Esophagus muscularis mucosa (tissue), 4 donors: ENCODE data around the gene MADCAM1. TPM values are rescaled to one million over a fixed set of nuclear protein-coding genes. Genes with fewer than 3 reads are reported as not detected.

Source experiments
- DNase-seq: peaks from one replicate; pipeline ENCODE4 v3.0.0-alpha.2; 2017; ENCODE audit errors: extremely low spot score
- H3K27ac ChIP-seq, 4 donors: fragments of 200-600 bp; sonication (generic); replicated peaks in 1 of 4; 1 replicate in 3 of 4; 2 replicates in 1 of 4; pipeline ENCODE4 v1.5.1; 2016 to 2019; ENCODE audit warnings: mild to moderate bottlenecking in 1 of 4
- H3K27me3 ChIP-seq, 4 donors: fragments of 200-600 bp; sonication (generic); one replicate each; pipeline versions ENCODE4 v1.5.1 to v1.6.0; 2016 to 2019
- H3K36me3 ChIP-seq, 4 donors: fragments of 200-600 bp; sonication (generic); one replicate each; pipeline ENCODE4 v1.5.1; 2016 to 2019
- H3K4me1 ChIP-seq, 4 donors: fragments of 200-600 bp; sonication (generic); one replicate each; pipeline ENCODE4 v1.5.1; 2016 to 2019
- H3K4me3 ChIP-seq, 4 donors: fragments of 200-600 bp; sonication (generic); 1 replicate in 2 of 4; 2 replicates in 2 of 4; pipeline ENCODE4 v1.5.1; 2016 to 2019; ENCODE audit warnings: mild to moderate bottlenecking in 4 of 4, moderate library complexity in 1 of 4
- H3K9me3 ChIP-seq, 4 donors: fragments of 200-600 bp; sonication (generic); 1 replicate in 3 of 4; 2 replicates in 1 of 4; pipeline ENCODE4 v1.5.1; 2016 to 2019
- EP300 ChIP-seq: sonication (generic); formaldehyde crosslinking; IDR thresholded peaks from one replicate; pipeline ENCODE4 v1.6.1; 2017; ENCODE audit warnings: antibody characterized with exemption
- POLR2A ChIP-seq: fragments of 450-650 bp; IDR thresholded peaks from one replicate; pipeline ENCODE4 v1.6.1; 2017; ENCODE audit warnings: antibody characterized with exemption, moderate library complexity, mild to moderate bottlenecking, low read depth
- POLR2AphosphoS5 ChIP-seq, 2 donors: sonication (generic); formaldehyde crosslinking; IDR thresholded peaks; one replicate each; pipeline ENCODE4 v1.6.1; 2017; ENCODE audit warnings: antibody characterized with exemption in 2 of 2
- WGBS: methylation state at CpG from one replicate; pipeline ENCODE4 v1.1.5; 2018; 5-methylcytosine and 5-hydroxymethylcytosine counted together
- intact Hi-C: fragments of 100-400 bp; cut with DNase I; formaldehyde crosslinking; loops from one replicate; pipeline ENCODE4 v1.15.1; 2023
- total RNA-seq, 4 donors: library from RNA; depleted of rRNA; stranded (reverse); fragments of >200 nt; gene quantifications; one replicate each; pipeline versions ENCODE4 v1.1.0 to v1.2.1, GENCODE V29; 2016
- TF ChIP-seq, protein P1 (sequence below), 3 experiments: fragments of 200-600 bp in 2 of 3; fragments of 450-650 bp in 1 of 3; sonication (generic) in 2 of 3; IDR thresholded peaks; one replicate each; pipeline ENCODE4 v1.5.1; 2017 to 2019; ENCODE audit warnings: antibody characterized with exemption in 3 of 3, mild to moderate bottlenecking in 2 of 3, moderate library complexity in 1 of 3

Gene MADCAM1
- total RNA-seq, 4 donors from 2014 or later: 0.17 to 0.42 TPM; not detected in 2

GRCh38 chr19:457636-458035 lies 38.6 kb upstream of the MADCAM1 start:
- Histone ChIP-seq H3K4me3 (no peak overlapping the region), H3K27ac (no peak overlapping the region), H3K4me1 (peaks cover 12 to 32% (median 27%) of the 10 kb centered on the region in 4 donors), H3K27me3 (peaks cover 0 to 23% (median 0%) of the 10 kb centered on the region in 4 donors), H3K9me3 (no peaks in the 10 kb centered on the region), H3K36me3 (peaks cover 0 to 15% (median 0%) of the 10 kb centered on the region in 4 donors)
- no peak for DNase-seq
- 96% methylated on average over 30 of the region's 30 CpGs for WGBS
- intact Hi-C loops: no loop called here
- TF ChIP-seq POLR2AphosphoS5 (IDR thresholded peaks at IDR 0.05) (no peak), EP300 (no peak), POLR2A (no peak)
- TF ChIP-seq, protein P1, sequence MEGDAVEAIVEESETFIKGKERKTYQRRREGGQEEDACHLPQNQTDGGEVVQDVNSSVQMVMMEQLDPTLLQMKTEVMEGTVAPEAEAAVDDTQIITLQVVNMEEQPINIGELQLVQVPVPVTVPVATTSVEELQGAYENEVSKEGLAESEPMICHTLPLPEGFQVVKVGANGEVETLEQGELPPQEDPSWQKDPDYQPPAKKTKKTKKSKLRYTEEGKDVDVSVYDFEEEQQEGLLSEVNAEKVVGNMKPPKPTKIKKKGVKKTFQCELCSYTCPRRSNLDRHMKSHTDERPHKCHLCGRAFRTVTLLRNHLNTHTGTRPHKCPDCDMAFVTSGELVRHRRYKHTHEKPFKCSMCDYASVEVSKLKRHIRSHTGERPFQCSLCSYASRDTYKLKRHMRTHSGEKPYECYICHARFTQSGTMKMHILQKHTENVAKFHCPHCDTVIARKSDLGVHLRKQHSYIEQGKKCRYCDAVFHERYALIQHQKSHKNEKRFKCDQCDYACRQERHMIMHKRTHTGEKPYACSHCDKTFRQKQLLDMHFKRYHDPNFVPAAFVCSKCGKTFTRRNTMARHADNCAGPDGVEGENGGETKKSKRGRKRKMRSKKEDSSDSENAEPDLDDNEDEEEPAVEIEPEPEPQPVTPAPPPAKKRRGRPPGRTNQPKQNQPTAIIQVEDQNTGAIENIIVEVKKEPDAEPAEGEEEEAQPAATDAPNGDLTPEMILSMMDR (IDR thresholded peaks at IDR 0.05): no peak

GRCh38 chr19:458091-459042 lies 37.9 kb upstream of the MADCAM1 start:
- no peak overlapping the region for H3K4me3 ChIP-seq
- H3K36me3 ChIP-seq: peaks cover 0 to 15% (median 0%) of the 10 kb centered on the region in 4 donors
- TF ChIP-seq POLR2AphosphoS5 (IDR thresholded peaks at IDR 0.05) (no peak), POLR2A (no peak), EP300 (no peak)
- TF ChIP-seq, protein P1 (IDR thresholded peaks at IDR 0.05): no peak
- H3K4me1 ChIP-seq: peaks cover 12 to 32% (median 27%) of the 10 kb centered on the region in 4 donors
- no peak for DNase-seq
- no peak overlapping the region for H3K27ac ChIP-seq
- intact Hi-C loops: no loop called here
- no peaks in the 10 kb centered on the region for H3K9me3 ChIP-seq
- 95% methylated on average over 89 of the region's 89 CpGs for WGBS
- peaks cover 0 to 23% (median 0%) of the 10 kb centered on the region in 4 donors for H3K27me3 ChIP-seq

- H3K27ac ChIP-seq: peak overlapping the region; percentile 76 to 84 (median 82)
- intact Hi-C loops: no loop called here
- no peak for DNase-seq
Observed at GRCh38 chr19:459724-460511, 36.4 kb upstream of the MADCAM1 start.

More at GRCh38 chr19:459724-460511, 36.4 kb upstream of the MADCAM1 start:
- 7% methylated on average over 26 of the region's 66 CpGs for WGBS
- Histone ChIP-seq H3K36me3 (peaks cover 0 to 15% (median 0%) of the 10 kb centered on the region in 4 donors), H3K4me3 (peak overlapping the region; percentile 76 to 79 (median 78)), H3K27me3 (peaks cover 0 to 23% (median 0%) of the 10 kb centered on the region in 4 donors), H3K4me1 (peaks cover 12 to 32% (median 27%) of the 10 kb centered on the region in 4 donors), H3K9me3 (no peaks in the 10 kb centered on the region)
- peak; percentile 21 for TF ChIP-seq POLR2A
- TF ChIP-seq, protein P1 (IDR thresholded peaks at IDR 0.05): no peak
- peak; percentile 48 to 79 for TF ChIP-seq POLR2AphosphoS5 (IDR thresholded peaks at IDR 0.05)
- TF ChIP-seq EP300: no peak
